T-helper 22 cell (primary cell): ENCODE results near the gene MAP4K5.
A peak's percentile ranks its signal among the peaks of the same experiment; 100 is the strongest.
"Not testable (repeated sequence)": the region's sequence is repeated elsewhere in the genome, so short reads cannot be mapped to it uniquely, and the experiment has no call there.

Experiments used
- DNase-seq: peaks from one replicate; pipeline ENCODE4 v3.0.0-alpha.2; 2020; ENCODE audit warnings: low read depth

MAP4K5 gene

GRCh38 chr14:50532502-50533240 lies at the start of gene MAP4K5:
TSS of gene MAP4K5 (minus strand) at chr14:50532569. CDS start at chr14:50532049, 520 bp downstream.
- peak; percentile 76 for DNase-seq

DNA sequence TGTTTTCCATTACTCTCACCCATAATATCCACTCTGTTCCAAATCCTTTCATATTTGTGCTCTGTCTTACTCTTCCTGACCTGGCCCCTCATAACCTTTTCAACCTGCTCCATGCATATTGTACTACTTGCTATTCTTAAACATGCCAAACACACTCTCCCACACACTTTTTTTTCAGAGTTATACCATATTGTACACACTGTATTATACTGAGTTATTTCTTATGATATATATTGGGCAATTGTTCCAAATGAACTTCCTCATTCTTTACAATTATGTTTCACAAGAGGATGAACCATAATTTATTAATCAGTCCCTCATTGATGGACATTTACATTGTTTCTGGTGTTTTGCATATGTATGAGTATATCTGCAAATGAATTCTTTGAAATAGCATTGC lies 46.1 kb upstream of the MAP4K5 start:
- no peak for DNase-seq

DNA sequence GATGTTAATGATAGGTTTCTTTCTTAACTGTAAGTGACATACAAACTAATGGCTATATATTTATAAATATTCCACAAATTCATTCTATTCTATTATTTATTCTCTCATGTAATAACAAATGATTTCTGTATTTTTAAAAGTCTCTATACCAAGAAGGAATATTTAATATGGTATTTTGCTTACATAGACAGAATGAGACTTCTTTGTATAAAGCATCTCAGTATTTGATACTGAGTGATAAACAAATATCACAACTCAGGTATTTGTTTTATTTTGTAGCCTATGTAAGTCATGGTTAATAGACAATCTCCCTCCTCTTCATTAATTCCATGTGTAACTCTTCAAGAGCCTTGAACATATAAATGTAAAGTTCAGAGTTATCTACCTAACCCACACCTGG lies 45.6 kb upstream of the MAP4K5 start:
- no peak for DNase-seq

DNA sequence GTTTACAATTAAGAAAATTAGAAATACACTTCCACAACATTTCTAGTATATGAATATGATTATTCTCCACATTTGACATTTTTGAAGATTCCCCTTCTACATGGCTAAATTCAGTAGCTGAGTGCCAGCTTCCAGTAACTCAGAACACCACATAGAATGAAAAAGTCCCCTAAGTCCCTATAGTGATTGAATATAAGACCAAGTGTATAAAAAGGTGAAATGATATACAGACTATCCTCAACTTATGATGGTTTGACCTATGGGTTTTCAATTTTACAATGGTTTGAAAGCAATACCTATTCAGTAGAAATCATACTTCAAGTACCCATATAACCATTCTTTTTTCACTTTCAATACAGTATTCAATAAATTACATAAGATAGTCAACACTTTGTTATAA lies 43.4 kb upstream of the MAP4K5 start:
- DNase-seq, result no peak

- DNase-seq, result no peak
These were observed 41.5 kb upstream of the MAP4K5 start for GRCh38 chr14:50573862-50574261.

- no peak for DNase-seq
These were observed 37.4 kb upstream of the MAP4K5 start for GRCh38 chr14:50569714-50570274.

- DNase-seq, result no peak
These were observed 30.5 kb upstream of the MAP4K5 start for GRCh38 chr14:50562841-50563240.

GRCh38 chr14:50560931-50561285 lies 28.5 kb upstream of the MAP4K5 start:
- no peak for DNase-seq

- no peak for DNase-seq
These were observed 27.9 kb upstream of the MAP4K5 start, which contains the start of gene ATL1 for GRCh38 chr14:50559990-50560930. TSS of gene ATL1 (plus strand) at chr14:50560145. CDS start at chr14:50560266, 121 bp downstream.

DNA sequence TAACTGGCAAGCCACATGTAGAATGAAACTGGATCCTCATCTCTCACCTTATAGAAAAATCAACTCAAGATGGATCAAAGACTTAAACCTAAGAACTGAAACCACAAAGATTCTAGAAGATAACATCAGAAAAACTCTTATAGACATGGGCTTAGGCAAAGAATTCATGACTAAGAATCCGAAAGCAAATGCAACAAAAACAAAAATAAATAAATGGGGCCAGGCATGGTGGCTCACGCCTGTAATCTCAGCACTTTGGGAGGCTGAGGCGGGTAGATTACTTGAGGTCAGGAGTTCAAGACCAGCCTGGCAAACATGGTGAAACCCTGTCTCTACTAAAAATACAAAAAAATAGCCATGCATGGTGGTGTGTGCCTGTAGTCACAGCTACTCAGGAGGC lies 20.4 kb upstream of the MAP4K5 start:
- DNase-seq, result not testable (repeated sequence)

DNA sequence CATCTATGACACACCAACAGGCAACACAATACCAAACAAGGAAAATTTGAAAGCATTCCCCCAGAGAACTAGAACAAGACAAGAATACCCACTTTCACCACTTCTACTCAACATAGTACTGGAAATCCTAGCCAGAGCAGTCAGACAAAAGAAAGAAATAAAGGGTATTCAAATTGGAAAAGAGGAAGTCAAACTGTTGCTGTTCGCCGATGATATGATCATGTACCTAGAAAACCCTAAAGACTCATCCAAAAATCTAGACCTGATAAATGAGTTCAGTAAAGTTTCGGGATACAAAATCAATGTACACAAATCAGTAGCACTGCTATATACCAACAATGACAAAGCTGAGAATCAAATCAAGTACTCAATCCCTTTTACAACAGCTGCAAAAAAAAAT lies 19.5 kb upstream of the MAP4K5 start:
- DNase-seq, result no peak

DNA sequence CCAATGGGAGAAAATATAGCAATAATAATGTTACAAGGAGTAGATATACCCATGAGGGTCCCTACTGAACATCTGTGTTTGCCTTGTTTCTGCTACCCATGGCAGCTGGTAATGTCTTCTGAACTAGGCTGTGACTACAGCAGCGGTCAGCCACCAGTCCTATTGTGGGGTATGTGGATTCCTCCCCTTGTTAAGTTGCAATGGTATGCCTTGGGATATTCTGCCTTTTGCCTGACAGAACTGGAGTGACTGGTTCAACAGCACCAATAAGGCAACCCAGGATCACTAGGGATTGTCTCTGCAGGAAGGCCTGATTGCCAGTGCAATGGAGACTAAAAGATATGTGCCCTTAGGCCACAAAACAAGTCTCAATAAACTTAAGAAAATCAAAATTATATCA lies 17.9 kb upstream of the MAP4K5 start:
- DNase-seq, result no peak

DNA sequence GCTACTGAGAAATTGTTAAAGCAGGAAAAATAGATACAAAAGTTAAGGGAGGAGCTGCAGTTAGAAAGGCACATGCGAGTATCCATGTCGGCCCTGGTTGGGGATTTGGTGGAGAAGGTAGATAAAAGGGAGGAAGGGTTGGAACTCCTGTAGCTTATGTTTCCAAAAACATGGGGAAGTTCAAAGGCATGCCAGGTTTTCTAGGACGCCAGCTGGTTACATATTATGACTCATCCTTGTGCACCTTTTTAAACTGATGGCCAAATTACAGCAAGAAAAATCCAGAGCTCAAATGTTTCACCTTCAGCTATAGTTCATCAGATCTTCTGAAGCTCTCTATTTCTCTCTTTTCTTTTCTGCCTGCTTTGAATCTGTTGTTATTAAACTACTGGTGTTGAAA lies 13.2 kb upstream of the MAP4K5 start:
- DNase-seq, result no peak

DNA sequence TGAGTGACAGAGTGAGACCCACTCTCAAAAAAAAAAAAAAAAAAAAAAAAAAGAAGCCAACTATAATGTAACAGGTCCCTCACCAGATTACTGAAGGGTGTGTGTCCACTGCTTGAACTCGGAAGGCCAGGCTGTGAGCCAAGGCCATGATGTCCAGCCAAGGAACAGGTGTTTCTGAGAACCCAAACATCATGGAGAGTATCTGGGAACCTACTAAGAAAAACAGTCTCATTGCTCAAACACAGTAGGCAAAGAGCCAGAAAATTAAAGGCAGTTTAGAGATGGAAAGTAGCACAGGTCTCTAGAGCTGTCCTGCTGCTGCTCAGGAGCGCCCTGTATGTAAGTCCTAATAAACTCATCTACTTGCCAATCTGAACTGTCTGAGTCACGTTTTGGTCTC lies 12.5 kb upstream of the MAP4K5 start:
- no peak for DNase-seq

DNA sequence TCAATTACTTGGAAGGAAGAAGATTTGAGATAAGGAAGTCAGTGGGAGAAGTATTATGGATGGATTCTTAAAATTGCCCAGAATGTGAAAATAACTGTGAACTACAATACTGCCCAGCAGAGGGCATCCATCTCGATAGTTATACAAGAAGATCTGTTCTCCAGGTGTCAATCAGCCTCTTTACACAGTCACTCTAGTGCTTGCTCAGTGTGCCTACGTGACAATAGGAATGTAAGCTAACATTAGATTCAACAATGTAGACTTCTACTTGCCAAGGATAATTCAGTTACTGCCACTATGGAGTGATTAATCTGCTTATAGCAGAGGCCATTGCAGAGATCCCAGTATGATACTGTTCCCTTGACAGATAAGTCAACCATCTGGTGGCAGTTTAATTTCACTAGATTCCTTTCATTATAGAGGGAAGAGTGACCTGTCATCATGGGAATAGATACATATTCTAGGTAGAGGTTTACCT lies 10.6 kb upstream of the MAP4K5 start:
- no peak for DNase-seq

DNA sequence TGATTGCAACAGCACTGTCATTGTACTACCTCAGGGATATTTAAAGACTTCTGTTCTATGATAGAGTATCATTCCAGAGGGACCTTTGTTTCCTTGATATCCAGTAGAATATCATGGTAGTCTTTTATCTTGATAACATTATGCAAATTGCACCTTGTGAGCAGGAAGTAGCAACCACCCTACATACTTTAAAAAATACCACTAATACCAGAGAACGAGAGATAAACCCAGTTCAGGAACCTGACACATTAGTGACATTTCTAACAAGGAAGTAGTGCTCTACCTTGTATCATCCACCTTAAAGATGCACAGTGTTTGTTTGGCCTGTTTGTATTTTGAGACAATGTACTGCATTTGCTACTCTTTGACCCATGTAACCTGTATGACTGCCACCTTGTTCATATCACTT lies 8.8 kb upstream of the MAP4K5 start:
- no peak for DNase-seq

- no peak for DNase-seq
These were observed 6.7 kb upstream of the MAP4K5 start for GRCh38 chr14:50539051-50539450.

- DNase-seq, result not testable (repeated sequence)
These were observed 5.7 kb upstream of the MAP4K5 start for GRCh38 chr14:50538034-50538433.

GRCh38 chr14:50534997-50535396 lies 2.6 kb upstream of the MAP4K5 start:
- no peak for DNase-seq

DNA sequence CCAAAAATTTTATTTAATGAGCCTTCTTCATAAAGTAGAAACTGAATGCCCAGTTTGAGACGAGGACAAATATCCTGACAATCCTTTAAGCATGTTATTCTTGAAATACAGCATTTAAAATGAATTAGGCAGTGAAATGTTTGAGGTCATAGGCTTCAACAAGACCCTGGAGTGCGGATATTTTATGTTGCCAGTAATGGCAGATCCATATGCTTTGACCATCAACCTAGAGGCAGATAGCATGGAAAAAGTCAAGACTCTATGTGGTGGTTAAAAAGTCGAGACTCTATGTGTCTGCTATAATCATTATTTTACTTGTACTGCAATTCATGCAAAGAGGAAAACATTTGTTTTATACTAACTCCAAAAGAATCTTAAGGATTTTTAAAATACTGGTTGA lies 2.0 kb upstream of the MAP4K5 start:
- no peak for DNase-seq

DNA sequence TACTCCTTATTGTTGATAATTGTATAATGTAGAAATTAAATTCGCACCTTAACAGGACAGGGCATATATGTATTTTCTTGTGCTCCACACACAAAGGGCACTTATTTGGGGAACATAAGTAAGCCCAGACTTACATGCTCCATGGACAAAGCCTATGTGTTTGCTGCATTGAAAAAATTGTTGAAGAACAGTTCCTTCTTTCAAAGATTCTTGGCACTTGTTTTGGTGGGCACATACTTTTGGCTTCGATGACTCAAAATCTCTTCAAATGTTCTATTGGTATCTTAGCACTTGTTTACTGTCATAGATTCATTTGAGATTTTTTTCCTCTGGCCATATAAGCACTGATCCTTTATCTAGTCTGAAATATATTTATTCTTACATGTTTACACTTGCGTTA lies 1.4 kb upstream of the MAP4K5 start:
- no peak for DNase-seq

- DNase-seq, result no peak
These were observed 904 bp upstream of the MAP4K5 start for GRCh38 chr14:50533241-50533705.
